T-helper 2 cell treated with Interferon-gamma antibody and Interleukin-4, amounts not matched to agents 5 μg/mL and 100 μg/mL, for 36 hours (primary cell): ENCODE results near the gene TGOLN2.
"Not testable (repeated sequence)": the region's sequence is repeated elsewhere in the genome, so short reads cannot be mapped to it uniquely, and the experiment has no call there.

Source experiments
- DNase-seq: peaks from one replicate; pipeline ENCODE4 v3.0.0; 2021; ENCODE audit warnings: low spot score
- H3K27ac Mint-ChIP-seq: one replicate; pipeline ENCODE4 v1.8.0; 2021; ENCODE audit warnings: mild to moderate bottlenecking, mixed read lengths
- H3K27me3 Mint-ChIP-seq: one replicate; pipeline ENCODE4 v1.8.0; 2021; ENCODE audit warnings: low read depth, mixed read lengths
- H3K36me3 Mint-ChIP-seq: one replicate; pipeline ENCODE4 v1.8.0; 2021; ENCODE audit warnings: low read depth, mixed read lengths
- H3K4me1 Mint-ChIP-seq: one replicate; pipeline ENCODE4 v1.8.0; 2021; ENCODE audit warnings: low read depth, mixed read lengths
- H3K4me3 Mint-ChIP-seq: one replicate; pipeline ENCODE4 v1.8.0; 2022; ENCODE audit warnings: mild to moderate bottlenecking, moderate library complexity, mixed read lengths
- H3K9me3 Mint-ChIP-seq: one replicate; pipeline ENCODE4 v1.8.0; 2021; ENCODE audit warnings: mixed read lengths

Gene TGOLN2

GRCh38 chr2:85327160-85327821, 498 bp downstream of the TGOLN2 start:
- Mint-ChIP-seq H3K27me3 (no peaks in the 10 kb centered on the region), H3K4me1 (peaks cover 47% of the 10 kb centered on the region), H3K36me3 (peaks cover 53% of the 10 kb centered on the region), H3K4me3 (peak overlapping the region; percentile 97), H3K27ac (peak overlapping the region; percentile 99), H3K9me3 (no peaks in the 10 kb centered on the region)
- DNase-seq = peak; percentile 48

GRCh38 chr2:85326406-85327159, 1.2 kb downstream of the TGOLN2 start:
- peaks cover 50% of the 10 kb centered on the region for H3K4me1 Mint-ChIP-seq
- peak; percentile 61 for DNase-seq

DNA sequence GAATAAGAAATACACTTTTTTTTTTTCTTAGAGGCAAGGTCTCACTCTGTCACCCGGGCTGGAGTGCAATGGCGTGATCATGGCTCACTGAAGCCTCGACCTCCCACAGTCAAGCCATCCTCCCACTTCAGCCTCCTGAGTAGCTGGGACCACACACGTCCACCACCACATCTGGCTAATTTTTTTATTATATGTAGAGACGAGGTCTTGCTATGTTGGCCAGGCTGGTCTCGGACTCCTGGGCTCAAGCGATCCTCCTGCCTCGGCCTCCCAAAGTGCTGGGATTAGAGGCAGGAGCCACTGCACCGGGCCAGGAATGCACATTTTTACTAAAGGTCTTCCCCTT, 2.4 kb downstream of the TGOLN2 start:
- H3K36me3 Mint-ChIP-seq = peaks cover 71% of the 10 kb centered on the region
- DNase-seq = no peak
- H3K27me3 Mint-ChIP-seq = no peaks in the 10 kb centered on the region
- H3K27ac Mint-ChIP-seq = peak overlapping the region; percentile 22
- H3K4me3 Mint-ChIP-seq = peak overlapping the region; percentile 97
- peaks cover 54% of the 10 kb centered on the region for H3K4me1 Mint-ChIP-seq
- no peaks in the 10 kb centered on the region for H3K9me3 Mint-ChIP-seq

More at GRCh38 chr2:85326406-85327159, 1.2 kb downstream of the TGOLN2 start:
- Mint-ChIP-seq H3K4me3 (peak overlapping the region; percentile 97), H3K27ac (peak overlapping the region; percentile 99), H3K9me3 (no peaks in the 10 kb centered on the region), H3K36me3 (peaks cover 60% of the 10 kb centered on the region), H3K27me3 (no peaks in the 10 kb centered on the region)

GRCh38 chr2:85324639-85325465, 2.9 kb downstream of the TGOLN2 start:
- Mint-ChIP-seq H3K9me3 (no peaks in the 10 kb centered on the region), H3K27me3 (no peaks in the 10 kb centered on the region), H3K4me1 (peaks cover 59% of the 10 kb centered on the region), H3K4me3 (peak overlapping the region; percentile 97), H3K27ac (peak overlapping the region; percentile 22), H3K36me3 (peaks cover 77% of the 10 kb centered on the region)
- no peak for DNase-seq

DNA sequence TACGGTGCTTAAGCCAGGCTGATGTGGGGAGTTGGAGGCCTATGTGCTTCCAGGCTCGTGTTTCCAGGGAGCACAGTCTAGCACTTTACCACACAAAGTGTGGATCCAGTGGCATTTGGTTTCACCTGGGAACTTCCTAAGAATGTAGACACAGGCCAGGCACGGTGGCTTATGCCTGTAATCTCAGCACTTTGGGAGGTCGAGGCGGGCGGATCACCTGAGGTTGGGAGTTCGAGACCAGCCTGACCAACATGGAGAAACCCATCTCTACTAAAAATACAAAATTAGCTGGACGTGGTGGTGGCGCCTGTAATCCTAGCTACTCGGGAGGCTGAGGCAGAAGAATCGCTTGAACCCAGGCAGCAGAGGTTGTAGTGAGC, 3.8 kb downstream of the TGOLN2 start:
- H3K4me3 Mint-ChIP-seq = peak overlapping the region; percentile 97
- H3K27ac Mint-ChIP-seq = peak overlapping the region; percentile 22
- peaks cover 83% of the 10 kb centered on the region for H3K36me3 Mint-ChIP-seq
- not testable (repeated sequence) for H3K9me3 Mint-ChIP-seq, DNase-seq, H3K27me3 Mint-ChIP-seq
- peaks cover 61% of the 10 kb centered on the region for H3K4me1 Mint-ChIP-seq

- Mint-ChIP-seq H3K4me3 (peak overlapping the region; percentile 97), H3K9me3 (no peaks in the 10 kb centered on the region), H3K27me3 (no peaks in the 10 kb centered on the region), H3K4me1 (peaks cover 61% of the 10 kb centered on the region), H3K36me3 (peaks cover 87% of the 10 kb centered on the region), H3K27ac (peak overlapping the region; percentile 22)
- no peak for DNase-seq
These were observed 4.3 kb downstream of the TGOLN2 start for GRCh38 chr2:85323351-85323987.

GRCh38 chr2:85319796-85320195, 8.0 kb downstream of the TGOLN2 start:
- Mint-ChIP-seq H3K9me3 (no peaks in the 10 kb centered on the region), H3K4me3 (peak overlapping the region; percentile 35), H3K4me1 (peaks cover 55% of the 10 kb centered on the region), H3K36me3 (peaks cover 78% of the 10 kb centered on the region), H3K27ac (peak overlapping the region; percentile 23), H3K27me3 (no peaks in the 10 kb centered on the region)
- DNase-seq = no peak

DNA sequence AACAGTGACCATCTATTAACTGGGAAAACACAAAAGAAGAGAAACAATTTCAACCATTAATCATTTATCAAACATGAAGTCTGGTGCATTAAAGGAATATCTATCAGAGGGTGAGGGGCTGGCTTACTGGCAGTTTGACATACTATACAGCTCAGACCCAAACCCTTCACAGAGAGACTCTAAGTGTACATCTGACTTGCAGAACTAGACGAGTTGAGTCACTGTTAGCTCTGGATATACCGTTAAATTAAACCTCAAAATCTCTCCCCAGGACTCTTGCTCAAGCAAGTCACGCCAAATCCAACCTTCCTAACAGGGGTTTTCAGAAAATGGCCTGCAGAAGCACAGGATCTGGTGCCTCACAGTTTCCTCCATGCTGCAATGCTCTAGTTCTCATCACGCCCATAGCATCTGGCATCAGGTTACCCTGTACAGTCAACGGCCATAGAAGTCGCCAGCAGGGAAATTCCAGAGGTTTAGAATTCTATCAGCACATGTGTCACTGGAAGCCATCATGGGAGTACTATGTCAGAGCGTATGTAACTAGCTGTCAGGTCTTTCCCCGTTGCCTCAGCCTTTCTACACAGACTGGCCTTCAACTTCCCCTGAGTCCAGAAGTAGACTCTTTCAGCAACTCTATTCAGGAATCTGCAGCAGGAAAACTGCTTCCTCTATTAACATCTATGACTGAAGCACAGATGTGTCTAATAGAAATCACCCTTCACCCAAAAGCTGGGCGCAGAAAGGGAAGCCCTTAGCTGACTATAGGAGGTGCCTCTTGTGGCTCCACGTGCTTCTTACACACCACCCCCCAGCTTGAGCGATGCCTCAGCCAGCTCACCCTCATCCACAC, 9.3 kb downstream of the TGOLN2 start:
- Mint-ChIP-seq H3K36me3 (peaks cover 75% of the 10 kb centered on the region), H3K9me3 (no peaks in the 10 kb centered on the region), H3K27me3 (no peaks in the 10 kb centered on the region), H3K4me1 (peaks cover 48% of the 10 kb centered on the region), H3K4me3 (peak overlapping the region; percentile 19), H3K27ac (peak overlapping the region; percentile 46)
- DNase-seq = peak; percentile 44

- not testable (repeated sequence) for DNase-seq, H3K27ac Mint-ChIP-seq, H3K4me3 Mint-ChIP-seq, H3K9me3 Mint-ChIP-seq, H3K27me3 Mint-ChIP-seq
- H3K4me1 Mint-ChIP-seq = peaks cover 30% of the 10 kb centered on the region
- peaks cover 59% of the 10 kb centered on the region for H3K36me3 Mint-ChIP-seq
These were observed 11.9 kb downstream of the TGOLN2 start for GRCh38 chr2:85315921-85316320.

GRCh38 chr2:85314884-85315242, 12.9 kb downstream of the TGOLN2 start:
- H3K36me3 Mint-ChIP-seq = peaks cover 50% of the 10 kb centered on the region
- H3K9me3 Mint-ChIP-seq = no peaks in the 10 kb centered on the region
- H3K4me1 Mint-ChIP-seq = peaks cover 26% of the 10 kb centered on the region
- H3K4me3 Mint-ChIP-seq = no peak overlapping the region
- DNase-seq = no peak
- no peaks in the 10 kb centered on the region for H3K27me3 Mint-ChIP-seq
- H3K27ac Mint-ChIP-seq = no peak overlapping the region

- no peaks in the 10 kb centered on the region for H3K9me3 Mint-ChIP-seq
- DNase-seq = no peak
- H3K4me1 Mint-ChIP-seq = peaks cover 22% of the 10 kb centered on the region
- no peaks in the 10 kb centered on the region for H3K27me3 Mint-ChIP-seq
- H3K27ac Mint-ChIP-seq = no peak overlapping the region
- no peak overlapping the region for H3K4me3 Mint-ChIP-seq
- H3K36me3 Mint-ChIP-seq = peaks cover 46% of the 10 kb centered on the region
These were observed 15.4 kb downstream of the TGOLN2 start for GRCh38 chr2:85312404-85312803.

DNA sequence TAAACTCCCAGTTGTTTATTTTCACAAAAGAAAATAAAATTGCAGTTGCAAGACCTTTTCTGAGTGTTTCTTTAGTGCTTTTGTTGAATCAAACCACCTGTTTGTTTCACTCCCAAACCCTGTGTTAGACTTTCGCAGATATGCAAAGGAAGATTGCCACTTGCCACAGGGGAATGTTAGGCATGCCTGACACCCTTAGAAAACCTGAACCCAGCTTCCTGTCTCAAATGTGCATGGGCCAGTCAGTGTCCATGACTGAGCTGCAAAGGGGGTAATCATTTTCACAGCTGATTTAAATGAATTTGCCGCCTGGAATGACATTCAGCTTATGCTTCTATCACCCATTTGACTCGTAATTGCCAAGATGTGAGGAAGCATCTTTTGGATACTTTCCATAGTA, 17.5 kb downstream of the TGOLN2 start:
- Mint-ChIP-seq H3K27me3 (peaks cover 1% of the 10 kb centered on the region), H3K4me1 (peaks cover 24% of the 10 kb centered on the region), H3K9me3 (no peaks in the 10 kb centered on the region), H3K36me3 (peaks cover 32% of the 10 kb centered on the region), H3K4me3 (peak overlapping the region; percentile 37), H3K27ac (peak overlapping the region; percentile 39)
- DNase-seq = no peak

DNA sequence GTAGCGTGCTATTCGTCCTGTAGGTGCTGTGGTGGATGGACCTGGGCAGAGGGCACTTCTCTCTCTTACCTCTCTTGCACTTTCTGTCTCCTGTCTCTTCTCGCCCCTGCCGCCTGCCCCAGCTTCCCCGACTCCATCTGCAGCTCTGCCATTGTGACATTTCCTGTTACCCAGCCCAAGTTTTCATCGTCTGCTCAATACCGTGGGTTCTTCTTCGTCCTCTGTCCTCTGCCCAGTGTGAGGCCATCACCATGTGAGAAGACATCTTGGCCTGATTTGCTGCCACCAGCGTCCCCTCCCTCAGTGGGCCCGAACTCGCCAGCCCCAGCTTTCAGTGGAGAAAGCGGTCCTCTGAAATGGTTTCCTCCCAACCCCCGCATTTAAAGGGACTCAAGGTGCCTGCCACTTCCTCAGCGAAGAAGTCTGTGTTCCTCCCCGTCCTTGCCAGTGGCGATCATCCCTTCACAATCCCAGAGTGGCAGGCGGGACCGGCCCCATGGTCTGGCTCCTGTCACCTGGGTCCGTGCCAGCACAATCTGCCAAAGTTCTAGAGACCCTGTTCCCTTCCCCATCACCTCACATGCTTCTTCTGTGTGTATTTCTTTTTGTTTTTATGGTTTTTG, 18.0 kb downstream of the TGOLN2 start:
- H3K4me3 Mint-ChIP-seq = peak overlapping the region; percentile 37
- peak overlapping the region; percentile 39 for H3K27ac Mint-ChIP-seq
- H3K4me1 Mint-ChIP-seq = peaks cover 24% of the 10 kb centered on the region
- peaks cover 27% of the 10 kb centered on the region for H3K36me3 Mint-ChIP-seq
- DNase-seq = no peak
- H3K9me3 Mint-ChIP-seq = no peaks in the 10 kb centered on the region
- H3K27me3 Mint-ChIP-seq = peaks cover 2% of the 10 kb centered on the region
